HUES6 (cell line): ENCODE results near the gene TAF3.
"Not testable (repeated sequence)": the region's sequence is repeated elsewhere in the genome, so short reads cannot be mapped to it uniquely, and the experiment has no call there.

ENCODE experiments used
- H3K27ac ChIP-seq: 2 replicates; pipeline ENCODE4 v1.7.0; 2013; ENCODE audit warnings: low read depth, mild to moderate bottlenecking, low read length, inconsistent platforms
- H3K27me3 ChIP-seq: 2 replicates; pipeline ENCODE4 v1.6.1; 2013; ENCODE audit warnings: low read length; ENCODE audit not compliant: control insufficient read depth, insufficient read depth
- H3K36me3 ChIP-seq: 2 replicates; pipeline ENCODE4 v1.6.1; 2013; ENCODE audit warnings: low read length; ENCODE audit not compliant: control insufficient read depth, insufficient read depth
- H3K4me1 ChIP-seq: 2 replicates; pipeline ENCODE4 v1.6.1; 2013; ENCODE audit warnings: low read length; ENCODE audit not compliant: control insufficient read depth, insufficient read depth
- H3K4me3 ChIP-seq: 2 replicates; pipeline ENCODE4 v1.5.1; 2013; ENCODE audit warnings: low read depth, low read length
- H3K9ac ChIP-seq: one replicate; pipeline ENCODE4 v1.6.1; 2013; ENCODE audit warnings: mild to moderate bottlenecking, low read length
- H3K9me3 ChIP-seq: 2 replicates; pipeline ENCODE4 v1.6.1; 2013; ENCODE audit warnings: low read depth, low read length; ENCODE audit not compliant: control insufficient read depth, insufficient read depth

The TAF3 gene, protein sequence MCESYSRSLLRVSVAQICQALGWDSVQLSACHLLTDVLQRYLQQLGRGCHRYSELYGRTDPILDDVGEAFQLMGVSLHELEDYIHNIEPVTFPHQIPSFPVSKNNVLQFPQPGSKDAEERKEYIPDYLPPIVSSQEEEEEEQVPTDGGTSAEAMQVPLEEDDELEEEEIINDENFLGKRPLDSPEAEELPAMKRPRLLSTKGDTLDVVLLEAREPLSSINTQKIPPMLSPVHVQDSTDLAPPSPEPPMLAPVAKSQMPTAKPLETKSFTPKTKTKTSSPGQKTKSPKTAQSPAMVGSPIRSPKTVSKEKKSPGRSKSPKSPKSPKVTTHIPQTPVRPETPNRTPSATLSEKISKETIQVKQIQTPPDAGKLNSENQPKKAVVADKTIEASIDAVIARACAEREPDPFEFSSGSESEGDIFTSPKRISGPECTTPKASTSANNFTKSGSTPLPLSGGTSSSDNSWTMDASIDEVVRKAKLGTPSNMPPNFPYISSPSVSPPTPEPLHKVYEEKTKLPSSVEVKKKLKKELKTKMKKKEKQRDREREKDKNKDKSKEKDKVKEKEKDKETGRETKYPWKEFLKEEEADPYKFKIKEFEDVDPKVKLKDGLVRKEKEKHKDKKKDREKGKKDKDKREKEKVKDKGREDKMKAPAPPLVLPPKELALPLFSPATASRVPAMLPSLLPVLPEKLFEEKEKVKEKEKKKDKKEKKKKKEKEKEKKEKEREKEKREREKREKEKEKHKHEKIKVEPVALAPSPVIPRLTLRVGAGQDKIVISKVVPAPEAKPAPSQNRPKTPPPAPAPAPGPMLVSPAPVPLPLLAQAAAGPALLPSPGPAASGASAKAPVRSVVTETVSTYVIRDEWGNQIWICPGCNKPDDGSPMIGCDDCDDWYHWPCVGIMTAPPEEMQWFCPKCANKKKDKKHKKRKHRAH

DNA sequence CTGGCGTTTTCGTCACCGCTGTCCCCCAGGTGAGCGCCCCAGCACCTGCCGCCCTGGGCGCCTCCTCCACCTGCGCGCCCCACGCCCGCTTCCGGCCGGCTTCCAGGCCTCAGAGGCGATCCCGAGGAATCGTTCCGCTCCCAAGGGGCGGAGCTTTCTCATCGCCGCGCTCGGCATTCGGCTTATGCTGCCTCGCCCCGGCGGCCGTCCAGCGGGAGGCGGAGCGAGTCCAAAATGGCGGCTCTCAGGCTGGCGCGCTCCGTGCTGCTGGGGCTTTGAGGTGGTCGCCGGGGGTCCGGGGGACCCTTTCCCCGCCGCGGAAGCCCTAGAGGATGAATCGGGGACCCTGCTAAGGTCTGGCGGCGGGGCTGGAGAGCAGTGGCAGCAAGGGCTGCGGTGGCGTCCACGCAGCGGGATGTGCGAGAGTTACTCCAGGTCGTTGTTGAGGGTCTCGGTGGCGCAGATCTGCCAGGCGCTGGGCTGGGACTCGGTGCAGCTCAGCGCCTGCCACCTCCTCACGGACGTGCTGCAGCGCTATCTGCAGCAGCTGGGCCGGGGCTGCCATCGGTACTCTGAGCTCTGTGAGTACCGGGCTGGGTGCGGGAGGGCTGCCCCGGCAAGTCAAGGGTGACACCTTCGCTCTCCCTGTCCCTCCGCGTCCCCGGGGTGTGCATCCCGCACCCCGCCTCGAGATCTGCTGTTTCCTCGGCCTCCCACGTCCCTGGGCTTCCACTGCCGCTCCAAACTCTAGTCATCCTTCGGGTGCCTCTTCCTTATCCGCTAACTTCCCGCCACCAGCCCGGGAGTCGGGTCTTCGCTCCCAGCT, at the start of gene TAF3:
TSS of gene TAF3 (plus strand) at position 211 of the 826 bp plus-strand sequence. CDS start at position 416, 205 bp downstream.
- H3K9me3 ChIP-seq = no peaks in the 10 kb centered on the region
- H3K4me3 ChIP-seq = peak within 1 kb of the TSS; percentile 100
- H3K27ac ChIP-seq = peak within 1 kb of the TSS; percentile 36; the same call in 1 of the 2 replicates
- H3K9ac ChIP-seq = peak within 1 kb of the TSS; percentile 93
- peaks cover 15% of the 10 kb centered on the region; the same call in 1 of the 2 replicates for H3K27me3 ChIP-seq
- peaks cover 5% of the 10 kb centered on the region for H3K4me1 ChIP-seq
- H3K36me3 ChIP-seq = peaks cover 2% of the 10 kb centered on the region; the same call in 1 of the 2 replicates

DNA sequence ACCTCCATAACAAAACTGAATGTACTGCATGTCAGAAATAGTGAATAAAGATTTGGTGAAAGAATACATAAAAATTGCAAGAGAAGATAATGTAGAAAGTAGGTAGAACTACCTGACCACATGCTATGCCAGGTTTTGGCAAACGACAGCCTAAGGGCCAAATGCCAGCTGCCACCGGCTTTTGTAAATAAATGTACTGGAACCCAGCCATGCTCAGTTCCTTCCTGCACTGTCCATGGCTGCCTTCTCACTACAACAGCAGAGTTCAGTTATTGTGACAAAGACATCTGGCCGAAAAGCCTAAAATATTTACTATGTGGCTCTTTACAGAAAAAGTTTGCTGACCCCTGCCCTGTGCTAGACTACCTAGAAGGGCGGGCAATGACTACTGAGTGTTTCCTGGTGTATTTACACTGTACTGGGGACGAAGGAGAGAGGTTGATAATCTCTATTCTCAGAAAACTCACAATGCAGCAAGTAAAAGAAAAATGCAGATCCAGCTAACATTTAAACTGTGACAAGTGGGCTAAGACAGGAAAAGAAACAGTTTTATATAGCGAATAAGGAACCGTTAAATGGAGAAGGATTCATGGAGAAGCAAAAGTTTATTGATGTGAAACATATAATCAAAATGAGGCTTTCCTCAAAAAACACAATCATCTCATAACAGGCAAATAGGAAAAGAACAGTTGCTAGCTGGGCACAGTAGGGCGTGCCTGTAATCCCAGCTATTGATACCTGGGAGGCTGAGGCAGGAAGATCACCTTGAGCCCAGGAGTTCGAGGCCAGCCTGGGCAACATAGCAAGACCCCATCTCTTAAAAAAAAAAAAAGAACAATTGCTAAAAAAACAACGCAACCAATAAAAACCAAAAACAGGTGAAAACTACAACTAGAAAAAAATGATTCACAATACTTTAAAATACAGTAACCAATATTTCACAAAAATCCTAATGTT, 44.2 kb upstream of the TAF3 start:
- Histone ChIP-seq H3K9me3 (no peaks in the 10 kb centered on the region), H3K9ac (no peak overlapping the region), H3K4me1 (no peaks in the 10 kb centered on the region), H3K27me3 (no peaks in the 10 kb centered on the region), H3K27ac (no peak overlapping the region), H3K4me3 (no peak overlapping the region), H3K36me3 (peaks cover 80% of the 10 kb centered on the region)

DNA sequence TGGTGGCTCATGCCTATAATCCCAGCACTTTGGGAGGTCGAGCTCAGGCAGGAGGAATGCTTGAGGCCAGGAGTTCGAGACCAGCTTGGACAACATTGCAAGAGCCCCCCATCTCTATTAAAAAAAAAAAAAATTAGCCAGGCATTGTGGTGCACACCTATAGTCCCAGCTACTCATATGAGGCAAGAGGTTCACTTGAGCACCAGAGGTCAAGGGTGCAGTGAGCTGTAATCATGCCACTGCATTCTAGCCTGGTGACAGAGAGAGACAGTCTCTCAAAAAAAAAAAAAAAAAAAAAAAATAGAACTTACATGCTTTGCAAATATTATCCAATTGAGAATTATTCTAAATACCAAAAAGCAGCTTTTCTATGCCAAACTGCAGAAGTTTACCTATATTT, 41.5 kb upstream of the TAF3 start:
- H3K4me1 ChIP-seq = no peaks in the 10 kb centered on the region
- H3K27ac ChIP-seq = no peak overlapping the region
- no peaks in the 10 kb centered on the region for H3K9me3 ChIP-seq
- H3K27me3 ChIP-seq = no peaks in the 10 kb centered on the region
- H3K9ac ChIP-seq = no peak overlapping the region
- no peak overlapping the region for H3K4me3 ChIP-seq
- peaks cover 82% of the 10 kb centered on the region for H3K36me3 ChIP-seq

DNA sequence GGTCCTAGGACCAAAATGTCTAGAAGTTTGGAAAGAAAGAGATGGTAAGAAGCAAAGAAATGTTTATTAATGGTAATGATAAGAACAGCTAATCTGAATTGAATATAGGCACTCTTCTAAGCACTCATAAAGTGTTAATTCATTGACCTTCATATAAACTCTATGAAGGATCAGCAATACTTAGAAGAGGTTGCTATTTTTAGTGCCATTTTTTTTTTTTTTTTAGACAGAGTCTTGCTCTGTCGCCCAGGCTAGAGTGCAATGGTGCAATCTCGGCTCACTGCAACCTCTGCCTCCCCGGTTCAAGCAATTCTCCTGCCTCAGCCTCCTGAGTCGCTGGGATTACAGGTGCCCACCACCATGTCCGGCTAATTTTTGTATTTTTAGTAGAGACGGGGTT, 36.1 kb upstream of the TAF3 start:
- H3K36me3 ChIP-seq = peaks cover 44% of the 10 kb centered on the region
- H3K9me3 ChIP-seq, H3K4me1 ChIP-seq, H3K27me3 ChIP-seq, H3K4me3 ChIP-seq, H3K9ac ChIP-seq, H3K27ac ChIP-seq: not testable (repeated sequence)

DNA sequence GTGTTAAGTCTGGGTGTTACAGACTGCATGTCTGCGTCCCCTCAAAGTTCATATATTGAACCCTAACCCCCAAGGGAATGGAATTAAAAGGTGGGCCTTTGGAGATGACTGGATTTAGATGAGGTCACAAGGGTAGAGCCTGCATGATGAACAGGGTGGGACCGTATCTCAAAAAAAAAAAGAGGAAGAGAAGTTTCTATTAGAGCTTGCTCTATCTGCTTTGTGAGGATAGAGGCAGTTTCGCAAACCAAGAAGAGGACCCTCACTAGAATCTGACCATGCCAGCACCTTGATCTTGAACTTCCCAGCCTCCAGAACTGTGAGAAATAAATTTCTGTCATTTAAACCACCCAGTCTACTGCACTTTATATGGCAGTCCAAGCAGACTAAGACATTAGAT, 31.9 kb upstream of the TAF3 start:
- H3K9me3 ChIP-seq = no peaks in the 10 kb centered on the region
- no peak overlapping the region for H3K9ac ChIP-seq
- no peaks in the 10 kb centered on the region for H3K27me3 ChIP-seq
- peaks cover 13% of the 10 kb centered on the region for H3K36me3 ChIP-seq
- H3K4me3 ChIP-seq = peak overlapping the region; percentile 90
- no peak overlapping the region for H3K27ac ChIP-seq
- H3K4me1 ChIP-seq = peaks cover 15% of the 10 kb centered on the region

DNA sequence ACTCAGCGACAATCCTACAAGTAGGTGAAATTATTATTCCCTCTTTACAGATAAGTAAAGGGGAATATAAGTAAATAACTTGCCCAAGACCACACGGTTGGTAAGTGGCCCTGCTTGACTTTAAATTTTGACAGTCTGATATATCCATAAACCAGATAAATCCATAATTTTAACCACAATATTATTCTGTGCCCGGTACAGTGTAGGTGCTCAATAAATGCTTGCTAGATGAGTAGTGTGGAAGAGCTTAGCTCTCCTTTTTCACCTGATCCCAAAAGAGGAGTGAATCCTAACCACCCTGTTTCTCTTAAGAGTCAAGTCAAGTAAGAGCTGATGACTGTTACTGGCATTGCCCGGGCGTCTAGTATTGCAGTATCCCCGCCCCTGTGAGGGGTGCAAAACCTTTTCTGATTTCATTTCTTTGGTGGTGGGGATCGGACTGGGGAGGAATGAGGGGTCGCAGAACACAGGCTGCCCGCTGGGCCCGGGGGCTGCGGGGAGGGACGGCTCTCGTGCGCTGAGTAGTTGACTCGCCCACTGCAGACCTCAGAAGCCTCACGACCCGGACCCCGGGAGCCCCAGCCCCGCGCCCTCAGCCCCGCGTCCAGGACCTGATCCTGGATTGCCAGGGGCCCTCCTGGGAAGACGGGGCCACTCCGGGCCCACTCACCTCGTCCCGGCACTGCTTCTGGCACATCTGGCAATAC, 31.0 kb upstream of the TAF3 start:
- Histone ChIP-seq H3K9me3 (no peaks in the 10 kb centered on the region), H3K4me1 (peaks cover 15% of the 10 kb centered on the region), H3K36me3 (peaks cover 13% of the 10 kb centered on the region), H3K9ac (peak overlapping the region; percentile 99), H3K27me3 (no peaks in the 10 kb centered on the region), H3K4me3 (peak overlapping the region; percentile 90), H3K27ac (peak overlapping the region; percentile 62; the same call in 1 of the 2 replicates)

DNA sequence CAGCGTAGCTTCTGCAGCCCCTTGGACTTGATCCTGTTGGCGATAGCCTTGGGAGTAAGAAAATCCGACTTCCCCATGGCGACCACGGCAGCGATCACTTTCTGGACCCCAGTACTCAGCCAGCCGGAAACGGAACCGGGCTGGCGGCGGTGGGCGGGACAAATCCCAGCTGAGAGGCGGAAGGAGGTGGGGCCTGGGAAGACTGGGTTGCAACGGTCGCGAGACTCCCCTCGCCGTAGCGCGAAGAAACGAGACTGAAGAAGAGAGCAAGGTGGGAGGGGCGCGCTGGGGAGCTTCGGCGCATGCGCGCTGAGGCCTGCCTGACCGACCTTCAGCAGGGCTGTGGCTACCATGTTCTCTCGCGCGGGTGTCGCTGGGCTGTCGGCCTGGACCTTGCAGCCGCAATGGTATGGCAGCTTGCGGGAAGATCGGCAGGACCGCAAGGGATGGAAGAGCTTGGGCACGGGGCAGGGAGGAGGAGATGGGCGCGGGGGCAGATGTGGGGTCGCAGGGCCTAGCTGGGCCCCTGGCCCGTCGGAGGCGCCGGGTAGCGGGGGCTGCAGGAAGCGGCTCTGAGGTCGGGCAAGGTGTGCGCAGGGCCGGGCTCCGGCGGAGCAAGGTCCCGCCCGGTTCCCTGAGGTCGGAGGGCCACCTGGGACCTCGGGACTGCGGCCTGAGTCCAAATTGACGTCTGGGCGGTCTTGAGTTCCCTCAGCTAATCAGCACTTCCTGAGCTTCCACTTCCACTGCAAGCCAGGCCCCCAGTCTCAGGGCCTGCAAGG, 30.3 kb upstream of the TAF3 start, which contains the start of the genes ATP5F1C and KIN:
TSS of gene ATP5F1C (plus strand) at position 321 of the 782 bp plus-strand sequence. CDS start at position 352, 31 bp downstream.
TSS of gene KIN (minus strand) at position 137 of the 782 bp plus-strand sequence. CDS start at position 77, 60 bp downstream.
- Histone ChIP-seq H3K27me3 (no peaks in the 10 kb centered on the region), H3K9me3 (no peaks in the 10 kb centered on the region), H3K36me3 (peaks cover 18% of the 10 kb centered on the region; the same call in 1 of the 2 replicates), H3K4me3 (peak within 1 kb of the TSS; percentile 90), H3K4me1 (peaks cover 15% of the 10 kb centered on the region), H3K27ac (peak within 1 kb of the TSS; percentile 80), H3K9ac (peak within 1 kb of the TSS; percentile 99)

DNA sequence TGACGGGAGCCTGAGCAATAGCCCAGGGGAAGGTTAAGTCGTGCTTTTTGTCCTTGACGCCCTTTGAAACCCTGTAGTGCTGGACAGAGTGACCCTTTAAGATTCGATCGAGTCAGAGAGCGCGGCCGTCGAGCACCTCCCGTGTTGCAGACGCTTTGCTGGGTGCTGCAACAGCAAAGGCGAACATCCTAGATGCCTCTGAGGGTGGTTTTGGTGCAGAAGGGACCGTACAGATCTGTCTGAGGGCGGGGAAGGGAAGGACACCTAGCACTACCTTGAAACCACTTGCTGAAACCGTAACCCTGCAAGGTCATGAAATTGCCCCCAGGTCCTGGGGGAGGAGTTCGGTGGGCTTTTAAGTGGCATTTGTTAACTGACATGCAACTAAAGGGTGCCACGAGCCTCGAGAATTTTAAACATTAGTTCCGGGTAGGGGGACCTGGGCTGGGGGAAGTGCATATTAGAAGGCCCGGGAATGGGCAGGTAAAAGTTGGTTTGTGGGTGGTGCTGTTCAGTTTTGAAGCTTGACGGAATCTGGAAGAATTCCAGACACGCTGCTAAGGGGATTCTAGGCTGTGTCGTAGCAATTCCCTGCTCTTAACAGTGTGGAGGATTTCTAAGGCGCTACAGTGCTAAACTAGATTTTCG, 29.5 kb upstream of the TAF3 start:
- Histone ChIP-seq H3K36me3 (peaks cover 18% of the 10 kb centered on the region; the same call in 1 of the 2 replicates), H3K9ac (peak overlapping the region; percentile 99), H3K4me1 (peaks cover 15% of the 10 kb centered on the region), H3K27ac (peak overlapping the region; percentile 80), H3K4me3 (peak overlapping the region; percentile 90), H3K27me3 (no peaks in the 10 kb centered on the region), H3K9me3 (no peaks in the 10 kb centered on the region)
